Epidermal melanocyte (primary cell): ENCODE data around the gene PFKL.
"Not testable (repeated sequence)": the region's sequence is repeated elsewhere in the genome, so short reads cannot be mapped to it uniquely, and the experiment has no call there.

Source experiments
- DNase-seq: peaks from one replicate; pipeline ENCODE4 v3.0.0; 2011; ENCODE audit warnings: low spot score; ENCODE audit not compliant: insufficient read length

The PFKL gene

DNA sequence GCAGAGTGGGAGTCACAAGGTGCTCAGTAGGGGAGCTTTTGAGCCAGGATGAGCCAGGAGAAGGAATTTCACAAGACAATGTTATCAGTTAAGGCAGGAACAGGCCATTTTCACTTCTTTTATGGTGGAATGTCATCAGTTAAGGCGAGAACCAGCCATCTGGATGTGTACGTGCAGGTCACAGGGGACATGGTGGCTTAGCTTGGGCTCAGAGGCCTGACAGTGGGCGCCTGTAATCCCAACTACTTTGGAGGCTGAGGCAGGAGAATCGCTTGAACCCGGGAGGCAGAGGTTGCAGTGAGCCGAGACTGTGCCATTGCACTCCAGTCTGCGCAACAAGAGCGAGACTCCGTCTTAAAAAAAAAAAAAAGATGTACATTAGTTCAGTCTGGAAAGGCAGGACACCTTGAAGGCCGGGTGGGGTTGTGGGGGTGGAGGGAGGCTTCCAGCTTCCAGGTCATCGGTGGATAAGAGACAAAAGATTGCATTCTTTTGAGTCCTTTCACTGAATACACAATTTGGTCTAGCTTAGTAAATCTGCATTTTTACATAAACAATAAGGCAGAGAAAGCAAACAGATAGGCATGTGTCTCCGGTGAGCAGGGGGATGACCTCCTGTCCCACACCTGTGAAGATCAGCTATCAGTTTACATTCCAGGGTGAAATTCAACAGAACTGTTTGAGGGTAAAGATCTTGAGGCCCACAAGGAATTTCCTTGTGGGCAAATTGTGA, 42.0 kb downstream of the PFKL start:
- not testable (repeated sequence) for DNase-seq

DNA sequence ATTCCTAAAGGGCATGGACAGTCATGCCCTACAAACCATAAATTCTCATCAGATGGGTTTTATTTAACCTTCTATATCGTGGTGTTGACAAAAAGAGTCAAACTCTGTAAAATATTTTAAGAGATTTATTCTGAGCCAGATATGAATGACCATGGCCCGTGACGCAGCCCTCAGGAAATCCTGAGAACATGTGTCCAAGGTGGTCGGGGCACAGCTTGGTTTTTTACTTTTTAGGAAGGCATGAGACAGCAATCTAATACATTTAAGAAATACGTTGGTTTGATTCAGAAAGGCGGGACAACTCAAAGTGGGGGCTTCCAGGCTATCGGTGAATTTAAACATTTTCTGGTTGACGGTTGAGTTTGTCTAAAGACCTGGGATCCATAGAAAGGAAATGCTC, 43.1 kb downstream of the PFKL start:
- DNase-seq, result not testable (repeated sequence)

DNA sequence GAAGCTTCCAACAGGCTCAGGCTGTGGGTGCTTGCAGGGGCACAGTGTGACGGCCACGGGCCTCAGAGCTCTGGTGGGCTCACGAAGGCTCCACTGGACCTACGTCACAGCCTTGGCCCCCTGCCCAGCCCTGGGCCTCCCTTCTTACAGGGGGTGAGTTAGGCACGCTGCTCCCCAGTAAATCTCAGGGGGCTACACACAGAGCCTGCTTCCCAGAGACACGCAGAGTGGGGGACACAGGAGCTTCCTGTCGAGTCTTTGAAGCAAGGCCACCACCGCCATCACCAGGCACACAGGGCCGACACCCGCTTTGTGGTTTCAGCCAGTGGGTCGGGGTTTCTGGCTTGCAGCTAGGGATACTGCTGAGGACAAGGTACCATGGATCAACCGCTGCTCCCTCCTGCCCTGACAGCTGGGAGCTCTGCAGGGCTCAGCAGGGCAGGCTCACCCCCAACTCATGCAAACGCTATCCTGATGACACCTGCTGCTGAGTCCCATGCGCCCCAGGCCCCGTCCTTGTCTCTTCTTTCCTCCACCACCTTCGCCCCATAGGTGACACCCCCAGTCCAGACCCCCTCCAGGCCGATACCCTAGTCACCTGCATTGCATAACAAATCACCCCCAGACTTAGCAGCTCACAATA, 44.8 kb downstream of the PFKL start:
- no peak for DNase-seq

DNA sequence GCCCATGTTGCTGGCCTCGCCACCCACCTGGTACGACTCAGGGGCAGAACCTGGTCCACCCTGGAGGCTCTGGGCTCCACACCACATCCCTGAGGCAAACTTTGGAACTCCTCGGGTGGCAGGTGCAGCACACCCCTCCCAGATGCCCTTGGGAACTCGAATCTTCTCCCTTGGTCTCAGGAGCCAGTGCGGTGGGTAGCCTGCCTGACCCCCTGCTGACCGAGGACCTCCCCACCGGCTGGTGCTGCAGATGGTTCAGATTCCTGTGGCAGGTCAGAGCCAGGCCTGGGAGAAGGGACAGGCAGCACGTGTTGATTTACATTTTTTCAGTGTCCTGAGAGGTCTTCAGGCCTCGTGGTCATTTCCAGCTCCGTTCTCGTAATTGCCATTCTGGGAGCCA, 45.6 kb downstream of the PFKL start:
- no peak for DNase-seq

DNA sequence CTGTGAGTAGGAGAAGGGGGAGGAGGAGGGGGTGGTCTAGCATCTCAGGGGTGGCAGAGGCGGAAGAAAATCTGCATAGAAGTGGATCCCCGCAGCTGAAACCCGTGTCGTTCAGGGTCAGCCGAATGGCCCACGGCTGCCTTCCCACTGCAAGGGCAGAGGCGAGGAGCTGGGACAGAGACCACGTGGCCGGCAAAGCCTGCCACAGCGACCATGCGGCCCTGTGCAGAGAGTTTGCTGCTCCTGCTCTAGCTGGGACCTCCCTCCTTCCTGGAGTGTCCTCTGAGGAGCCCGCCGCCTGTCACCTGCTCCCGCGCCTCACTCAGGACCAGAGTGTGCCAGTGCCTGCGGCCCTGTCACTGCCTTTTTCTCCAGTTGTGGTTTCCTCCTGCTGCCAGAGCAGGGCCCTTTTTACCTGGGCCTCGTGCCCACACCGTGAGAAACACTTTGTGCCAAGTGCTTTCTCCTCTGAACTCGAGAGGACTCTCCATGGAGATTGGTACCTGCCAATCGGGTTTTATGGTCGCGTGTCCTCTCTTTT, 48.1 kb downstream of the PFKL start:
- DNase-seq, result no peak

DNA sequence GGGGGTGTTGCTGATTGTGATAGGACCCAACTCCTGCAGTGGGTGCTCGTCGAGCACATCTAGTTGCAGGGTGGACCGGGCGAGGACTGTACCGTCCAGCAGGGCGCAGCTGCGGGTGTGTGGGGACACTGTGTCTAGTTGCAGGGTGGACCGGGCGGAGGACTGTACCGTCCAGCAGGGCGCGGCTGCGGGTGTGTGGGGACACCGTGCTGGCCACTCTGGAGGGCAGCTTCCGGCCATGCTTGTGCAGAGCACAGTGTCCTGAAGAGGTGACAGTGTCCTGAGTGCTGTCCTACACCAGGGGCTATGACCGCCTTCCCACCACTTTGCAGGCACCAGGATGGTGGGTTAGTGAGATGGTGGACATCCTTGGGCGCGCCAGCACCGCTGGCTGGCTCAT, 49.0 kb downstream of the PFKL start:
- DNase-seq, result no peak

DNA sequence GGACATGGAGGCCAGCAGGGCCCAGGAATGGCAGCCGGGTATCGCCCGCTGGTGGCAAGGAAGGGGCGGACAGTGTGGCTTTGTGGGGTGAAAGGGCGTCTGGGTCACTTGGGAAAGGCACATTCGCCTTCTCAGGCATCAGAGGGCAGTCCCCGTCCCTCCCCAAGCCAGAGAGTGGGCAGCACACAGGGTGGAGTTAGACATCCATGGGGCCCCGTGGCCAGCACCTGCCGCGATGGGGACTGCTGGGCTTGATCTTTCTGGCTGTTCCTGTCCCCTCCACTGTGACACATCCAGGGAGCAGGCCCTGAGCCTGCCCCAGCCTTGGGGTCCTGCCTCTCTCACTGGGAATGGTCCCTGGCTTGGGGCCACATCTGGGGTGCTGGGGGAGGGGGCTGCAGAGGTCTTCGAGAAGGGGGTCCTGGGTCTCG, 49.6 kb downstream of the PFKL start:
- no peak for DNase-seq

DNA sequence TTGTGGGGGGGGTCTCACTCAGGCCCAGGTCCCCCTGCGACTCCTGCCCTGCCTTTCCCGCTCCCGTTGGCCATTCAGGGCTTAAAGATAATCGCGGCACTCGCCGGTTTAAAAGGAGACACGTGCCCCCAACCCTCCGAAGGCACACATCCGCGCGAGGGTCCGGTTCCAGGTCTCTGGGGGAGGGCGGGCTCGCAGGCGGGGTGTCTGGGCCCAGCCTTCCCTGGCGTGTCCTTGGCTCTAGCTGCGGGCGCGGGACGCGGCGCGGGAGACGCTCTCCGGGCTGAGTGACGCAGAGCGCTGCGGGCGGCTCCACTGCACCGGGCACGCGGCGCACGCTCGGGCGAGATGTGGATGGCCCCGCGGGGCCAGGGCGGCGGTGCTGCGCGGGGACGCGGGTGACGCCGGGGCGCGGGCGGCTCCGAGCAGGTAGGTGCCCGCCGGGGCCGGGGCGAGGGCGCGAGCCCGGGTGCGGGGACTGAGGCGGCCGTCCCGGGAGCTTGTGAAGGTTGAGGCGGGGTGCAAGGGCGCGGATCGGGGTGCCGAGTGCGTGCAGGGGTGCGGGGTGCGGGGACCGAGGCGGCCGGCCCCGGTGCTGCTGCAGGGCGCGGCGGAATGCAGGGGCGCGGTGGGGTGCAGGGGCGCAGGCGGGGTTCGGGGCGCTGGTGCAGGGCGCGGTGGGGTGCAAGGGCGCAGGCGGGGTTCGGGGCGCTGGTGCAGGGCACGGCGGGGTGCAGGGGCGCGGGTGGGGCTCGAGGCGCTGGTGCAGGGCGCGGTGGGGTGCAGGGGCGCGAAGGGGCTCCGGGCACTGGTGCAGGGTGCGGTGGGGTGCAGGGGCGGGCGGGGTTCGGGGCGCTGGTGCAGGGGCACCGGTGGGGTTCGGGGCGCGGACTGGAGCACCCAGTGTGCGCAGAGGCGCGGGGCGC, 50.3 kb downstream of the PFKL start:
- DNase-seq, result no peak

DNA sequence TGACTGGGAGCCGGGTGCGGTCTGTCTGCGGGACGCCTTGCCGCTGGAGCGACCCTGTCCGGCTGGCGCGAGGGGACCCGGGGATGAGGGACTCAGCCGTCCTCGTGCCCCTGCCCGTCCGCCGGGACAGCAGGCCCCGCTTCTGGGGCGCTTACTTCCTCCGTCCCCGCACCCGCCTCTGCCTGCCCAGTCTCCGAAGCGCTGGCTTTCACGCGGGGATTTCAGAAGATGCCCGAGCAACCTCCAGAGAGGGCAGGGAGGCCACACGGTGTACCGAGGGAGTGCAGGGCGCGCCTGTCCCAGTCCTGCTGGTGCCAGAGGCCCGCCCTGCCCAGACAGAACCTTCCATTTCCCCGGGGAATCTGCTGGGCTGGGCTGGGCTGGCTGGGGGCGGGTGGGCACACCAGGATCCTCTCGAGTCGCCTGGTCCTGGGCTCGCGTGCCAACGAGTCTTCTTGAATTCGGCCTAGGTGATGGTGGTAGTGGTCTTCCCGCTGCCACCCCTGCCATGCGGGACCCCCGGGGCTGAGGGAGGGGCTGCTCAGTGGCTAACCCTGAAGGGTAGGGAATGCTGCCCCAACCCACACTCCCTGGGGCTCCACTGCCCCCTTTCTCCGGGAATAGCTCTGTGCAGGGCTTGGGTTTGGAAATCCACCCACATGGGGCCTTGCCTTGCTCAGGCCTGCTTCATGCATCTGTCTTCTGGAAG, 51.1 kb downstream of the PFKL start:
- DNase-seq, result no peak

DNA sequence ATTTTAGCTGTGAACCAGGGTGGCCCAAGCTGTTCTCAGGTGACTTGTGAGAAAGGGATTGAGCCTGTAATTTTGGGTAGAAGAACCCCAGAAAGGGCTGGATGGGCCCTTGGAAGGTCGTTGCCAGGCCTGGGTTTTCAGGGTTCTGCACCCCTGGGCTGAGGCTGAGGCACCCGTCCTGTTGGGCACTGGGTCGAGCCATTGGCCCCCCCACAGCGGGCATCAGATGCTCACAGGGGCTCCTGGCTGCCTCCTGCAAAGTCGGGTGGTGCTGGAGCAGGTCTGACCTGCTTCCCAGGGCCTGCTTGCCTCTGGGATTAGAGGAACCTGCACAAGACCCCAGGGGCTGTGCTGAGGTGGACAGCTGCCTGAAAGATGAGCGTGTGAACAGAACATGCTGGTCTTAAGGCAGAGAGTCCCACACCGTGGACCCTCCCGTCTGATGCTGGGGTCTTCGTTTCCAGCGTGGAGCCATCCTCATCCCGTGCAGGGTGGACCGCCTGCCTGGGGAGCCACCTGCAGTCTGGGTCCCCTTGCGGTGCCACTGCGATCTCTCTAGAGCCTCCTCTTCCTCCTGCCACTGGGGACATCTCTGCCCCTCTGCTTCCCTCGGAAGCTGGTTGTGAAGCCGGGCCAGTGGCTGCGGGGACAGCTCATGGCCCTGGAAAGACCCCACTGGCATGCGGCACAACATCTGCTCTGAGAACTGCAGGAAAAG, 51.8 kb downstream of the PFKL start:
- no peak for DNase-seq

DNA sequence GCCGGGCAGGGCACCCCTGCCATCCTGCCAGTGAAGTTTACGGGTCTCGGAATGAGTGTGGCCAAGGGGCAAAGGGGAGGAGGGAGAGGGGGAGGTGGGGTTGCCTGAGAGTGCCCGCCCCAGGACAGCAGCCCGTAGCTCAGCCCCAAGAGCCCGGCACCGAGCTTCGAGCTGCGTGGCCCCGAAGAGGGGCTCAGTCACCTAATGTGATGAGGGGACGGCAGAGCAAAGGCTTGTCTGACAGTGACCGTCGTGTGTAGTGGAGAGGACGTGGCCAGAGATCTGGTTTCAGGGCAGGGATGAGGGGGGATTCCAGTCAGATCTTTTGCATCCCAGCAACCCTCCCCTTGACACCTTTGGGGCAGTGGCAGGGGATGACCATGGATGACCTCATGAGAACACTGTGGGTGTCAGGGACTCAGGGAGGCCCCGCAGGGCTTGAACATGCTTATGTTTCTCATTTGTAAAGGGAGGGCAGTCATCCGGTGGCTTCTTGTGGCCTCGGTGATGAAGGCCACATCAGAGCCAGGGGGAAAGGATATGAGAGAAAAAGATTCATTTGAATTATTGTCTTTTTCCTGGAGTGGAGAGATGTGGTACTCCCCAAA, 52.5 kb downstream of the PFKL start:
- DNase-seq, result no peak

DNA sequence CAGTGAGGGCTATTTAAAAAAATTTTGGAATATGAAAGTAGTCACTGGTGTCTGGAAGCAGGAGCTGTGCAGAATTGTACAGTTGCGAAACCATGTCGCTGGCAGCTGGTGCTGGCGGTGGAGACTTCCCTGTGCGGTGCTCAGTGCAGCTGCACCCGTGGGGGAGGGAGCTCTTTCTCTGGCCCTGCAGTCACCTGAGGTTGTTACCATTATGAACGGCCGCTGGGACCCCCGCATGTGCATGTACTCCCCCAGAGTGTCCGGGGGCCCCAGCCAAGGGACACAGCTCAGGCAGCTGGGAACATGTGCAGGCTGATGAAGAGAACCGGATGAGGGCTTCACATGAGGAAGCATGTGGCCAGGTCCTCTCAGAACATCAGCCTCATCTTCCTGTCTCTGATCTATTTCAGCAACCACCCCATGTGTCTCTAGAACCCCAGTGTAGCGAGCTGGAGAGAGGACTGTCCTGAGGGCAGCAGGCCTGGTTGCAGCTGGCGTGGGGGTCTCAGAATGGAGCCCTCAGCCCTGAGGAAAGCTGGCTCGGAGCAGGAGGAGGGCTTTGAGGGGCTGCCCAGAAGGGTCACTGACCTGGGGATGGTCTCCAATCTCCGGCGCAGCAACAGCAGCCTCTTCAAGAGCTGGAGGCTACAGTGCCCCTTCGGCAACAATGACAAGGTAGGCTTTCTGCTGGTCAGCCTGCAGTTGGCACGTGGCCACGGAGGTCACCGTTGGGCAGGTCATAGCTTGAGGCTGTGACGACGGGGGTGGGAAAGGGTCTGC, 53.5 kb downstream of the PFKL start, which contains the start of gene TRPM2:
Gene TRPM2, plus strand, starts transcription at position 431 of the 780 bp plus-strand sequence. Its CDS starts 80 bp downstream, at position 511.
- DNase-seq, result no peak

DNA sequence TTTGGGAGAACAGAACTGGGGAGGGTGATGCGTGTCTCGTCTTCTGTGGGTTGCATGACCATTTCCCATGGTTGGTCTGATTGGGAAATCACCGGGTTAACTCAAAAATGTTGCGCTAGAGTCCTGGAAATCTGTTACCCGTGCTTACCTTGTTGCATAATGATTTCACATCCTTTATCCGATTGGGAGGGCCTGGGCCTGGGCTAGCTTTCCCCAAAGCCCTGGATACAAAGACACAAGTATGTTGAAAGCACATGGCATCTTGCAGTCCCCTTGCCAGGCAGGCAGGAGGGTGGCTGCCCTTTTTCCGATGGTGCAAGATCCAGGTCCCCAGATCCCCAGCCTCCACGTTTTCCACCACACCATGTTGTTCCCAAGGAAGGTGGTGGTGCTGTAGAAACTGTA, 54.1 kb downstream of the PFKL start:
- DNase-seq, result no peak

DNA sequence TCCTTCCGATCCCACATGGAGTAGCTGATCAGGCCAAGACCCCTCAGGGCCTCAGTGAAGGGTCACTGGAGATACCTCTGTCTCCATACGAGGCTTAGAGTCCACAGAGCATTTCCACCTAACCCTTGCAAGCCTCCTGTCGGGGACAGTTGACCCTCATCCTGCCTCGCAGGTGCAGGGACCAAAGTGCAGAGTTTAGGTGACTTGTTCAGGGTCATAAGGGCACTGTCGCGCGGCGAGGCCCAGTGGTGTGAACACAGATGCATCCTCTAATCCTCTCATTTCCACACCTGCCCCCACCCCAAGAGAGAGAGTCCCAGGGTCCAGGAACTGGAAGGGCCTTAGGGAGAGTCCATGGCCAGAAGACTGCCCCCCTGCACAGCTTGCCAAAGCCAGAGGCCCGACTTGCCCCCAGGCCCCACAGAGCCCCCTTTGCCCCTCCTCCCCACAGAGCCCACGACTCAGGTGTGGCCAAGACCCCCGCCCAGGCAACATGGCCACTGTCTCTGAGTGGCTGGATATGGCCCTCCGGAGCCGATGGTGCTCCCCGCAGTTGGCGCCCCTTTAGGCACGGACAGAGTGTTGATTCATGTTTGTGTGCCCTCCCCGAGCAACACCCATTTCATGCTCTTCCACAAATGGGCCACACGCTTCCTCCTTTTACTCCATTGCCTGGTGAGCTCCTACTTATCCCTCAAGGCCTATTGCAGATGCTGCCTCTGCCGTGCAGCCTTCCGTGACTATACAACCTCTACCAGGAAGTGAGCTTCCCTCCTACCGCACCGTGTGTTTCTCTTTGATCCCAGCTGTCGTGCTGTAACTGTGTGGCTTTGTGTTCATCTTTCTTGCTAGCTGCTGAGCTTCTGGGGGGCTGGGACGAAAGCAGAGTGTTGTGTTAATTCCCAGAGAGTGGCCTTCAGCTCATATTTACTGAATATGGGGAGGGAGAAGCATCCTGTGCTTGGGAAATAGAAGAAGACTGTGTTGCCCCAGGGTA, 55.2 kb downstream of the PFKL start:
- DNase-seq, result no peak

DNA sequence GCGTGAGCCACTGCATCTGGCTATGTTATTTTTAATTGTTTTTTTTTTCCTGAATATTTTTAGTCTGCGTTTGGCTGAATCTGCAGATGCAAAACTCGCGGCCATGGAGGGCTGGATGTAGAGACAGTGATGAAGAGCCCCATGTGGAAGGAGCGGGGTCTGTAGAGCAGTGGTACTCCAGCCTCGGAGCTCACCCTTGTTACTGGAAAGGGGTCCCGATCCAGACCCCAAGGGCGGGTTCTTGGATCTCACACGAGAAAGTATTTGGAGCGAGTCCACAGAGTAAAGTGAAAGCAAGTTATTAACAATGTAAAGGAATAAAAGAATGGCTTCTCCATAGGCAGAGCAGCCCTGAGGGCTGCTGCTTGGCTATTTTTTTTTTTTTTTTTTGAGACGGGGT, 56.3 kb downstream of the PFKL start:
- no peak for DNase-seq

DNA sequence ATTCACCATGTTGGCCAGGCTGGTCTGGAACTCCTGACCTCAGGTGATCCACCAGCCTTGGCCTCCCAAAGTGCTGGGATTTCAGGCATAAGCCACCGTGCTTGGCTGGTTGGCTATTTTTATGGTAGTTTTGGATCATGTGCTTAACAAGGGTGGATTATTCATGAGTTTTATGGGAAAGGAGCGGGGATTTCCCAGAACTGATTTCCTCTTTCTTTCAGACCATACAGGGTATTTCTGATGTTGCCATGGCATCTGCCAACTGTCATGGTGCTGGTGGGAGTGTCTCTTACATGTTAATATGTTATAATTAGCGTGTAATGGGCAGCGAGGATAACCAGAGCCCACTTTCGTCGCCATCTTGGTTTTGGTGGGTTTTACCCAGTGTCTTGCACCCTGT, 56.8 kb downstream of the PFKL start:
- DNase-seq, result no peak

DNA sequence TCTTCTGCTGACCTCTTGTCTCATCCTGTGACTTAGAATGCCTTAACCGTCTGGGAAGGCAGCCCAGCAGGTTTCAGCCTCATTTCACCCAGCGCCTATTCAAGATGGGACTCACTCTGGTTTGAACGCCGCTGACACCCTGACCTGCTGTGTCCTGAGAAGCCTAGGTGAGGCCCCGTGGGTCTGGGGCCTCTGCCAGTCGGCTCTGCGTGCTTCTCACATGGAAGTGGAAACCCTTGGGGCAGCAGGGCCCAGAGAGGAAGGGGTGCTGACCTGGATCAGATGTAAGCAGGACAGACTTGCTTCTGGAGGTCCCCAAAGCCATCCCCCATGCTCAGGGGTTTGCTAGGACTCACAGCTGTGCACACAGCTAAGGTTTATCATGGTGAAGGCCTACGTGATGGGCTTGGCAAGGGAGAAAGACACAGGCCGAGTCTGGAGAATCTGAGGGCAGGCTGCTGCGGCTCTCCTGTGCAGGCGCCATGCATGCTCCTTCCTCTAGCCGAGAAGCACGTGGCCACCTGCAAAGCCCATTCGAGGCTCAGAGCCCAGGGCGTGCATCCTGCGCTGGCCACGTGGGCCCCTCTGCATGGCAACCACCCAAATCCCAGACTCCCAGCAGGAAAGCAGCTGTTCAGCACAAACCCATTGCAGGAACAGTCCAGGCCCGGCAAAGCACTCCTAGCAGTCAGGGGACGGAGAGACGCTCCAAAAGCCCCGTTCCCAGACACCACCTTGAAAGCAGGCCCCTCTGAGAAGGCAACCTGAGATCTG, 57.4 kb downstream of the PFKL start:
- DNase-seq, result no peak
